Lung (tissue), 12 donors: Measurements from ENCODE around the gene HNRNPLL. TPM values are rescaled to one million over a fixed set of nuclear protein-coding genes. Genes with fewer than 3 reads are reported as not detected.

Experiments used
- ATAC-seq: fragments of 200-7000 bp; cut with Tn5 transposase; one replicate; pipeline ENCODE4 v1.9.1; 2020; ENCODE audit warnings: moderate number of reproducible peaks; ENCODE audit not compliant: insufficient read depth, low FRiP score
- DNase-seq, 3 donors: peaks; one replicate each; pipeline ENCODE4 v3.0.0-alpha.2; 2013 to 2017
- H3K27ac ChIP-seq, 2 donors: one replicate each; pipeline ENCODE4 v1.5.1; 2013; ENCODE audit warnings: mild to moderate bottlenecking in 2 of 2, moderate library complexity in 2 of 2, control low read depth in 1 of 2, inconsistent platforms in 1 of 2, low read depth in 1 of 2, low read length in 1 of 2
- H3K27me3 ChIP-seq, 3 donors: one replicate each; pipeline ENCODE4 v1.5.1; 2013; ENCODE audit warnings: low read length in 2 of 3; ENCODE audit not compliant: control insufficient read depth in 3 of 3, insufficient read depth in 3 of 3
- H3K36me3 ChIP-seq, 4 donors: one replicate each; pipeline ENCODE4 v1.5.1; 2013; ENCODE audit warnings: low read length in 4 of 4, mild to moderate bottlenecking in 1 of 4, moderate library complexity in 1 of 4; ENCODE audit not compliant: control insufficient read depth in 4 of 4, insufficient read depth in 4 of 4
- H3K4me1 ChIP-seq, 5 donors: one replicate each; pipeline ENCODE4 v1.5.1; 2013; ENCODE audit warnings: low read length in 5 of 5, mild to moderate bottlenecking in 2 of 5, moderate library complexity in 1 of 5; ENCODE audit not compliant: control insufficient read depth in 5 of 5, insufficient read depth in 5 of 5
- H3K4me3 ChIP-seq: one replicate; pipeline ENCODE4 v1.5.1; 2013; ENCODE audit warnings: mild to moderate bottlenecking, control low read depth, moderate library complexity
- H3K9ac ChIP-seq, 2 donors: one replicate each; pipeline ENCODE4 v1.5.1; 2013; ENCODE audit warnings: low read length in 2 of 2, control low read depth in 1 of 2; ENCODE audit not compliant: insufficient read depth in 1 of 2
- H3K9me3 ChIP-seq, 4 donors: one replicate each; pipeline ENCODE4 v1.5.1; 2013; ENCODE audit warnings: low read length in 3 of 4, mild to moderate bottlenecking in 1 of 4, moderate library complexity in 1 of 4; ENCODE audit not compliant: control insufficient read depth in 4 of 4, insufficient read depth in 3 of 4
- WGBS, 2 donors: extraction: QIAGEN DNeasy Blood & Tissue Kit; methylation state at CpG; one replicate each; pipeline ENCODE4 v1.1.7; 2013; 5-methylcytosine and 5-hydroxymethylcytosine counted together
- polyA plus RNA-seq, 2 donors: library from polyadenylated mRNA; stranded (reverse); fragments of 200-250 nt; gene quantifications; one replicate each; pipeline ENCODE4 v1.2.1, GENCODE V29; 2013
- total RNA-seq, 2 donors: library from RNA; depleted of rRNA in 1 of 2; stranded (reverse); fragments of >200 nt in 1 of 2; gene quantifications; one replicate each; pipeline ENCODE4 v1.2.1, GENCODE V29; 2014 to 2021
- TF ChIP-seq, protein P1 (sequence below): IDR thresholded peaks from 2 replicates; pipeline ENCODE4 v1.5.1; 2012; ENCODE audit warnings: mild to moderate bottlenecking; ENCODE audit errors: control extremely low read depth, extremely low read depth
- donor health status: control.
- donor health status: control.
- donor health status: Bipolar disorder and iron deficiency.
- donor health status: healthy.
- donor health status: DM: yes; HTN: yes; CAD: no.

HNRNPLL gene
- total and polyA plus RNA-seq, 4 donors: 12.4 to 88.8 (median 30.7) TPM

DNA sequence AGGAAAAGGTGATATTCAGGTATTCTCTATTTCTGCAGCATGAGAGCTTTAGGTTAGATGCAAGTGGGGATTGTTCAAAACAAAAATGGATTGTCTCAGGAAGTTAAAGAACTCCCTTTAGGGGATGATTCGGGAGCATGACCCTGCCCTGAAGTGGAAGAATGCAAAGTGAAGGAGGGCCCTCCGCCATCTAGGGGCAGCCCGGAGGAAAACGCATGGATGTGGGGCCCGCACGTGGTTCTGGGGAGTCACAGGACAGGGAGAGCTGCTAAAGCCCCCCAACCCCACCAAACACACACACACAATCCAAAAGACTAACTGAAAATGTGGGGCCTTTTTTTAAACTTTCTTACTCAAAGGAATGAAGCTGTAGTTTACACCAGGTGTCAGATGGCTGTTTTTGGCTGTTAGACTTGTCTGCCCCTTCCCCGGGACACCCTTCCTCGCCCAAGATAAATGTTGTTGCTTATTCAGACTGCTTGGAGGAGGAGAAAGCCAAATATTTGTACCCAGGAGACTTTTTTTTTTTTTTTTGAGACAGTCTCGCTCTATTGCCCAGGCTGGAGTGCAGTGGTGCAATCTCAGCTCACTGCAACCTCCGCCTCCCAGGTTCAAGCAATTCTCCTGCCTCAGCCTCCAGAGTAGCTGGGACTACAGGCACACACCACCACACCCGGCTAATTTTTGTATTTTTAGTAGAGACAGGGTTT lies 78.8 kb downstream of the HNRNPLL start:
- no peak overlapping the region for H3K4me3 ChIP-seq
- H3K4me1 ChIP-seq: peaks cover 0 to 8% (median 0%) of the 10 kb centered on the region in 5 donors
- TF ChIP-seq, protein P1, sequence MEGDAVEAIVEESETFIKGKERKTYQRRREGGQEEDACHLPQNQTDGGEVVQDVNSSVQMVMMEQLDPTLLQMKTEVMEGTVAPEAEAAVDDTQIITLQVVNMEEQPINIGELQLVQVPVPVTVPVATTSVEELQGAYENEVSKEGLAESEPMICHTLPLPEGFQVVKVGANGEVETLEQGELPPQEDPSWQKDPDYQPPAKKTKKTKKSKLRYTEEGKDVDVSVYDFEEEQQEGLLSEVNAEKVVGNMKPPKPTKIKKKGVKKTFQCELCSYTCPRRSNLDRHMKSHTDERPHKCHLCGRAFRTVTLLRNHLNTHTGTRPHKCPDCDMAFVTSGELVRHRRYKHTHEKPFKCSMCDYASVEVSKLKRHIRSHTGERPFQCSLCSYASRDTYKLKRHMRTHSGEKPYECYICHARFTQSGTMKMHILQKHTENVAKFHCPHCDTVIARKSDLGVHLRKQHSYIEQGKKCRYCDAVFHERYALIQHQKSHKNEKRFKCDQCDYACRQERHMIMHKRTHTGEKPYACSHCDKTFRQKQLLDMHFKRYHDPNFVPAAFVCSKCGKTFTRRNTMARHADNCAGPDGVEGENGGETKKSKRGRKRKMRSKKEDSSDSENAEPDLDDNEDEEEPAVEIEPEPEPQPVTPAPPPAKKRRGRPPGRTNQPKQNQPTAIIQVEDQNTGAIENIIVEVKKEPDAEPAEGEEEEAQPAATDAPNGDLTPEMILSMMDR: no peak
- no peak overlapping the region for H3K27ac ChIP-seq
- H3K36me3 ChIP-seq: no peaks in the 10 kb centered on the region
- WGBS, 2 donors: 66 to 71% methylated on average over 11 of the region's 11 CpGs
- H3K27me3 ChIP-seq: no peaks in the 10 kb centered on the region
- ATAC-seq: no peak
- H3K9ac ChIP-seq: no peak overlapping the region
- no peak for DNase-seq
- H3K9me3 ChIP-seq: no peaks in the 10 kb centered on the region

DNA sequence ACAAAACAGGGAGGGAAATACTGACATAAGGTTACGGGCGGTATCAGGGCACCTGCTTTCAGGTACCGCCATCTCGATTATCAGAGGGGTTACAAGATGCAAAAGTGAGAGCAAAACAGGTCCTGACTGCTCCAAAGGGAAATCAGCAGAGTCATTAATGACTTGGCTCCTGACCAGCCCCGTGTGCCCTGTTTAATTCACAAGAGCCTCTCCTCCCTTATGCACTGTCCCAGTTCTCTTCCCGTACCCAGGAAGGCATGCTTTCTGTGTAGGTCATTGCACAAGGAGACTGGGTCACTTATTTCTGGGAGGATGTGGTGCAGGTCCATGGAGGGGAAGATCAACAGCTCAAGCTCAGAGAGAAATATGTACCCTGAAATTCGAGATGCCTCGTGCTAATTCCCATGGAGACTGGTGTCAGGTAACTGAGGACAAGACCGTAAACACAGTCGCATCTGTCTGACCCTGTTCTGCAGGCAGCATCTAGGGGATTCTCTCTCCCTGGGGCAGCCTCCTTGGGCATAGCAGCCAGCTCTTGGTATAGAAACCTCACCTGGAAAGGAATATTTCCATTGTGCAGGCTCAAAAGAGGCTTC lies 79.9 kb downstream of the HNRNPLL start:
- Histone ChIP-seq H3K27ac (no peak overlapping the region), H3K36me3 (no peaks in the 10 kb centered on the region), H3K9ac (no peak overlapping the region), H3K27me3 (no peaks in the 10 kb centered on the region), H3K9me3 (no peaks in the 10 kb centered on the region), H3K4me1 (peaks cover 0 to 4% (median 0%) of the 10 kb centered on the region in 5 donors), H3K4me3 (no peak overlapping the region)
- no peak for DNase-seq
- no peak for ATAC-seq
- WGBS, 2 donors: 75 to 80% methylated on average over 10 of the region's 10 CpGs
- TF ChIP-seq, protein P1: no peak

DNA sequence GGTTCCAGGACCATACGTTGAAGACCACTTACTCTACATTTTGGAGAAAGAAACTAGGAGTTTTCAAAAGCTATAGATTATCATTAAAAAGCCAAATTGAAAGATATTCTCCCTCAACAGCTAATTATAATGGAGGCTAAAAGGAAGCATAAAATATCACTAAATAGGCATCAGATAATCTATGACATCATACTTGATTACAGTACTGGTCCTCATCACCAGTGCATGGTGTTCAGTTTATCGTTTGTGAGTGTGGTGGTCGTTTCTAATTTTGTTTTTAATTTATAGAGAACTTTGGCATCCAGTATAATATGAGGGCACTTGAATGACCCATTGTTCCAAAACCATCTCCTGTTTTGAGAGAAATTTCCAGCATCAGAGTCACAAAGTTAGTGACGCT lies 80.9 kb downstream of the HNRNPLL start:
- no peak for DNase-seq
- no peak overlapping the region for H3K9ac ChIP-seq

More for the DNA sequence above, 80.9 kb downstream of the HNRNPLL start:
- no peaks in the 10 kb centered on the region for H3K36me3 ChIP-seq
- no peak overlapping the region for H3K4me3 ChIP-seq
- H3K4me1 ChIP-seq: peaks cover 0 to 4% (median 0%) of the 10 kb centered on the region in 5 donors
- no peaks in the 10 kb centered on the region for H3K27me3 ChIP-seq
- WGBS, 2 donors: 90 to 91% methylated on average over 4 of the region's 4 CpGs
- no peak overlapping the region for H3K27ac ChIP-seq
- TF ChIP-seq, protein P1: no peak
- no peak for ATAC-seq
- H3K9me3 ChIP-seq: no peaks in the 10 kb centered on the region
